HepG2 (cell line): ENCODE results near the gene WNT10A. TPM values are rescaled to one million over a fixed set of nuclear protein-coding genes. Genes with fewer than 3 reads are reported as not detected.

Experiments used
- ARNTL ChIP-seq: sonication (generic); formaldehyde crosslinking; IDR thresholded peaks from 2 replicates; pipeline ENCODE4 v1.4.0; 2020; ENCODE audit warnings: mild to moderate bottlenecking, missing genetic modification reagents
- BCL6 ChIP-seq: IDR thresholded peaks from 2 replicates; pipeline ENCODE4 v1.6.1; 2016; ENCODE audit warnings: missing genetic modification reagents, missing compliant biosample characterization
- FIP1L1 ChIP-seq: fragments of 200-400 bp; formaldehyde crosslinking; IDR thresholded peaks from 2 replicates; pipeline ENCODE4 v1.6.1; 2018; ENCODE audit warnings: low read depth, mild to moderate bottlenecking, low read length, moderate library complexity, borderline replicate concordance; ENCODE audit not compliant: insufficient read depth
- MXI1 ChIP-seq: IDR thresholded peaks from 3 replicates; pipeline ENCODE4 v1.6.1; 2012; ENCODE audit warnings: low read depth, low read length, inconsistent platforms, borderline replicate concordance
- NCOA5 ChIP-seq: sonication (generic); formaldehyde crosslinking; IDR thresholded peaks from 2 replicates; pipeline ENCODE4 v1.4.0; 2020; ENCODE audit warnings: missing genetic modification reagents
- PHF5A ChIP-seq: IDR thresholded peaks from one replicate; pipeline ENCODE4 v1.6.1; 2018; ENCODE audit warnings: low read depth, missing genetic modification reagents; ENCODE audit not compliant: unreplicated experiment
- STAT5B ChIP-seq: sonication (generic); formaldehyde crosslinking; IDR thresholded peaks from 2 replicates; pipeline ENCODE4 v1.4.0; 2020; ENCODE audit warnings: missing genetic modification reagents
- ZBTB7A ChIP-seq: sonication (generic); formaldehyde crosslinking; IDR thresholded peaks from 2 replicates; pipeline ENCODE4 v1.8.0; 2022; ENCODE audit warnings: mild to moderate bottlenecking, missing genetic modification reagents
- ZNF331 ChIP-seq: sonication (generic); formaldehyde crosslinking; IDR thresholded peaks from 2 replicates; pipeline ENCODE4 v1.4.0; 2020; ENCODE audit warnings: missing genetic modification reagents
- ZNF552 ChIP-seq: sonication (generic); formaldehyde crosslinking; IDR thresholded peaks from 2 replicates; pipeline ENCODE4 v1.9.0; 2022; ENCODE audit warnings: missing genetic modification reagents, mild to moderate bottlenecking, borderline replicate concordance
- ZNF724P ChIP-seq: sonication (generic); formaldehyde crosslinking; IDR thresholded peaks from 2 replicates; pipeline ENCODE4 v1.8.0; 2022; ENCODE audit warnings: missing genetic modification reagents, borderline replicate concordance
- ZSCAN20 ChIP-seq: sonication (generic); formaldehyde crosslinking; IDR thresholded peaks from 2 replicates; pipeline ENCODE4 v1.4.0; 2020; ENCODE audit warnings: missing genetic modification reagents, mild to moderate bottlenecking, borderline replicate concordance
- polyA plus RNA-seq, 8 experiments: library from polyadenylated mRNA; depleted of rRNA in 3 of 8; stranded (reverse) in 7 of 8; unstranded in 1 of 8; fragments of >200 nt; fragmentation: Illumina TruSeq in 4 of 8; extraction: Trizol in 4 of 8; gene quantifications; 2 replicates each; pipeline versions ENCODE4 v1.2.1 to v1.2.3, GENCODE V29; 2011 to 2016; ENCODE audit warnings: low read depth in 4 of 8, missing spikeins in 1 of 8, mixed read lengths in 1 of 8; ENCODE audit not compliant: insufficient read depth in 1 of 8
- total RNA-seq, 5 experiments: library from RNA; depleted of rRNA; stranded (reverse); fragments of >200 nt; fragmentation: Illumina TruSeq; extraction: Trizol; gene quantifications; 2 replicates each; pipeline ENCODE4 v1.2.3, GENCODE V29; 2016; ENCODE audit warnings: low read depth in 1 of 5
- TF ChIP-seq, protein P1 (sequence below): sonication (generic); formaldehyde crosslinking; IDR thresholded peaks from 2 replicates; pipeline ENCODE4 v1.4.0; 2020; ENCODE audit warnings: low read depth, mild to moderate bottlenecking, missing genetic modification reagents
- TF ChIP-seq, protein P2 (sequence below): sonication (generic); formaldehyde crosslinking; IDR thresholded peaks from 2 replicates; pipeline ENCODE4 v1.4.0; 2020; ENCODE audit warnings: low read depth, mild to moderate bottlenecking, missing genetic modification reagents
- TF ChIP-seq, protein P3 (sequence below): sonication (generic); formaldehyde crosslinking; IDR thresholded peaks from 2 replicates; pipeline ENCODE4 v1.8.1; 2023; ENCODE audit warnings: mild to moderate bottlenecking, missing genetic modification reagents, borderline replicate concordance
- TF ChIP-seq, protein P4 (sequence below): sonication (generic); formaldehyde crosslinking; IDR thresholded peaks from 2 replicates; pipeline ENCODE4 v1.9.0; 2021; ENCODE audit warnings: missing genetic modification reagents, borderline replicate concordance
- TF ChIP-seq, protein P5 (sequence below): sonication (generic); formaldehyde crosslinking; IDR thresholded peaks from 2 replicates; pipeline ENCODE4 v1.4.0; 2020; ENCODE audit warnings: mild to moderate bottlenecking, missing genetic modification reagents
- TF ChIP-seq, protein P6 (sequence below): sonication (generic); formaldehyde crosslinking; IDR thresholded peaks from 2 replicates; pipeline ENCODE4 v1.4.0; 2020; ENCODE audit warnings: mild to moderate bottlenecking, missing genetic modification reagents
- TF ChIP-seq, protein P7 (sequence below): sonication (generic); formaldehyde crosslinking; IDR thresholded peaks from 2 replicates; pipeline ENCODE4 v1.5.0; 2020; ENCODE audit warnings: missing genetic modification reagents, mild to moderate bottlenecking, borderline replicate concordance

The WNT10A gene
- total and polyA plus RNA-seq, 2 of the 13 experiments (the other 11 are each of a cell fraction or from before 2014, with no cell fraction given): 0.03 TPM; not detected in 1

DNA sequence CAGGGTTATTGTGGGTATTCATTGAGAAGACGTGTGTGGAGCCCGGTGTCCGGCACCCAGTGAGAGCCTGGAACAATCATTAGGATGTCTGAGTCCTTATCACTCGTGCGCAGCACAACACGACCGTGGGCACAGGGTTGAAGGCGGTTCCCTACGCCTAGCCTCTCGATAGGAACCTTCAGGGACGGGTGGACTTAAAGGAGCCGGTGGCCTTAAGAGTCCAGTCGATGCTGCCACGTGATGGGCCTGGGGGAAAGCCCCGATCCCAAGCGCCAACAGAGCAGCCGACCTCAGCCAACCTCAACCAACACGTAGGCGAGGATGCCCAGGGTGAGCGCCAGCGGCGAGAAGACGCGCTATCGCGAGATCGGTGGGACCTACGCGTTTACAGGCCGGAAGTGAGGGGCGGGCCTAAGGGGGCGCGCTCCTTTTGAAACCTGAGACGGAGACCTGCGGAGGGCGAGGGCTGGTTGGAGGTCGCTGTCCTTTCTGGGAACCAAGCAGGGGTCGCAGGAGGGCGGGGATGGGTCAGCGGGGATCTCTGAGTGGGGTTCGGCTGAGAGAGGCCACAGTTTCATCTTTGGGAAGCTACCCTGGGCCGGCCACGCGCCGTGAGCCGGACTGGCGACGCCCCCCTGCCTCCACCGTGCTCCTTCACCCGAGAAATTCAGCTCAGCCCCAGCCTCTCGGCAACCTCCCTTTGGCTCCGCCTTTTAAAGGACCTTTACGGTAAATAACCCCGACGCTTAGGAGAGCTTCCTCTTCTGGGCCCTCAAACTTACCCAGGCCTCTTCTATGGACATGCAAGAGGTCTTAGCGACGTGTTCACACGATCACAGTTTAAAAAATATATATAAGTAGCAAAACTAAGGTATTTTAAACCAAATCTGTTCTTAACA, 28.3 kb downstream of the WNT10A start (continued):
- TF ChIP-seq, protein P1, sequence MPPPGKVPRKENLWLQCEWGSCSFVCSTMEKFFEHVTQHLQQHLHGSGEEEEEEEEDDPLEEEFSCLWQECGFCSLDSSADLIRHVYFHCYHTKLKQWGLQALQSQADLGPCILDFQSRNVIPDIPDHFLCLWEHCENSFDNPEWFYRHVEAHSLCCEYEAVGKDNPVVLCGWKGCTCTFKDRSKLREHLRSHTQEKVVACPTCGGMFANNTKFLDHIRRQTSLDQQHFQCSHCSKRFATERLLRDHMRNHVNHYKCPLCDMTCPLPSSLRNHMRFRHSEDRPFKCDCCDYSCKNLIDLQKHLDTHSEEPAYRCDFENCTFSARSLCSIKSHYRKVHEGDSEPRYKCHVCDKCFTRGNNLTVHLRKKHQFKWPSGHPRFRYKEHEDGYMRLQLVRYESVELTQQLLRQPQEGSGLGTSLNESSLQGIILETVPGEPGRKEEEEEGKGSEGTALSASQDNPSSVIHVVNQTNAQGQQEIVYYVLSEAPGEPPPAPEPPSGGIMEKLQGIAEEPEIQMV (CRISPR knock-in tag): peak; percentile 86
- TF ChIP-seq FIP1L1 (no peak), ZNF552 (CRISPR knock-in tag) (peak; percentile 91; the same call in 1 of the 2 replicates), BCL6 (CRISPR knock-in tag) (0 out of 2 replicates have a peak, but pooled peaks have one; percentile 20), ARNTL (CRISPR knock-in tag) (peak; percentile 86; the same call in 1 of the 2 replicates), ZNF331 (peak; percentile 91), MXI1 (peak; percentile 97), PHF5A (peak; percentile 86), ZSCAN20 (CRISPR knock-in tag) (0 out of 2 replicates have a peak, but pooled peaks have one; percentile 52), ZBTB7A (CRISPR knock-in tag) (peak; percentile 83; the same call in 1 of the 2 replicates), ZNF724P (CRISPR knock-in tag) (peak; percentile 98), NCOA5 (CRISPR knock-in tag) (no peak), STAT5B (CRISPR knock-in tag) (0 out of 2 replicates have a peak, but pooled peaks have one; percentile 63)
- TF ChIP-seq, protein P2, sequence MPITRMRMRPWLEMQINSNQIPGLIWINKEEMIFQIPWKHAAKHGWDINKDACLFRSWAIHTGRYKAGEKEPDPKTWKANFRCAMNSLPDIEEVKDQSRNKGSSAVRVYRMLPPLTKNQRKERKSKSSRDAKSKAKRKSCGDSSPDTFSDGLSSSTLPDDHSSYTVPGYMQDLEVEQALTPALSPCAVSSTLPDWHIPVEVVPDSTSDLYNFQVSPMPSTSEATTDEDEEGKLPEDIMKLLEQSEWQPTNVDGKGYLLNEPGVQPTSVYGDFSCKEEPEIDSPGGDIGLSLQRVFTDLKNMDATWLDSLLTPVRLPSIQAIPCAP (CRISPR knock-in tag): 0 out of 2 replicates have a peak, but pooled peaks have one; percentile 40
- TF ChIP-seq, protein P3, sequence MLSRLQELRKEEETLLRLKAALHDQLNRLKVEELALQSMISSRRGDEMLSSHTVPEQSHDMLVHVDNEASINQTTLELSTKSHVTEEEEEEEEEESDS (CRISPR knock-in tag): peak; percentile 92; the same call in 1 of the 2 replicates
- TF ChIP-seq, protein P4, sequence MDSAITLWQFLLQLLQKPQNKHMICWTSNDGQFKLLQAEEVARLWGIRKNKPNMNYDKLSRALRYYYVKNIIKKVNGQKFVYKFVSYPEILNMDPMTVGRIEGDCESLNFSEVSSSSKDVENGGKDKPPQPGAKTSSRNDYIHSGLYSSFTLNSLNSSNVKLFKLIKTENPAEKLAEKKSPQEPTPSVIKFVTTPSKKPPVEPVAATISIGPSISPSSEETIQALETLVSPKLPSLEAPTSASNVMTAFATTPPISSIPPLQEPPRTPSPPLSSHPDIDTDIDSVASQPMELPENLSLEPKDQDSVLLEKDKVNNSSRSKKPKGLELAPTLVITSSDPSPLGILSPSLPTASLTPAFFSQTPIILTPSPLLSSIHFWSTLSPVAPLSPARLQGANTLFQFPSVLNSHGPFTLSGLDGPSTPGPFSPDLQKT (CRISPR knock-in tag): peak; percentile 91; the same call in 1 of the 2 replicates
- TF ChIP-seq, protein P5, sequence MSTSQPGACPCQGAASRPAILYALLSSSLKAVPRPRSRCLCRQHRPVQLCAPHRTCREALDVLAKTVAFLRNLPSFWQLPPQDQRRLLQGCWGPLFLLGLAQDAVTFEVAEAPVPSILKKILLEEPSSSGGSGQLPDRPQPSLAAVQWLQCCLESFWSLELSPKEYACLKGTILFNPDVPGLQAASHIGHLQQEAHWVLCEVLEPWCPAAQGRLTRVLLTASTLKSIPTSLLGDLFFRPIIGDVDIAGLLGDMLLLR: peak; percentile 93; the same call in 1 of the 2 replicates
- TF ChIP-seq, protein P6, sequence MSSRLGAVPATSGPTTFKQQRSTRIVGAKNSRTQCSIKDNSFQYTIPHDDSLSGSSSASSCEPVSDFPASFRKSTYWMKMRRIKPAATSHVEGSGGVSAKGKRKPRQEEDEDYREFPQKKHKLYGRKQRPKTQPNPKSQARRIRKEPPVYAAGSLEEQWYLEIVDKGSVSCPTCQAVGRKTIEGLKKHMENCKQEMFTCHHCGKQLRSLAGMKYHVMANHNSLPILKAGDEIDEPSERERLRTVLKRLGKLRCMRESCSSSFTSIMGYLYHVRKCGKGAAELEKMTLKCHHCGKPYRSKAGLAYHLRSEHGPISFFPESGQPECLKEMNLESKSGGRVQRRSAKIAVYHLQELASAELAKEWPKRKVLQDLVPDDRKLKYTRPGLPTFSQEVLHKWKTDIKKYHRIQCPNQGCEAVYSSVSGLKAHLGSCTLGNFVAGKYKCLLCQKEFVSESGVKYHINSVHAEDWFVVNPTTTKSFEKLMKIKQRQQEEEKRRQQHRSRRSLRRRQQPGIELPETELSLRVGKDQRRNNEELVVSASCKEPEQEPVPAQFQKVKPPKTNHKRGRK (CRISPR knock-in tag): no peak
- TF ChIP-seq, protein P7, sequence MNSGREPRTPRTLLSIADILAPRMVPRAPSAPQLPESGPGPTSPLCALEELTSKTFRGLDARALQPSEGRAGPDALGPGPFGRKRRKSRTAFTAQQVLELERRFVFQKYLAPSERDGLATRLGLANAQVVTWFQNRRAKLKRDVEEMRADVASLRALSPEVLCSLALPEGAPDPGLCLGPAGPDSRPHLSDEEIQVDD (CRISPR knock-in tag): peak; percentile 30; the same call in 1 of the 2 replicates
